Heart left ventricle (tissue), 16 donors: Measurements from ENCODE around the gene CCDC136. TPM values are rescaled to one million over a fixed set of nuclear protein-coding genes. Genes with fewer than 3 reads are reported as not detected.

Experiments used
- ATAC-seq, 4 donors: fragments of 200-7000 bp; cut with Tn5 transposase; one replicate each; pipeline ENCODE4 v1.9.1; 2020 to 2022; ENCODE audit warnings: moderate library complexity in 4 of 4, mild to moderate bottlenecking in 3 of 4, moderate number of reproducible peaks in 1 of 4
- DNase-seq, 5 donors: peaks; one replicate each; pipeline ENCODE4 v3.0.0-alpha.2; 2020
- H3K27ac ChIP-seq, 12 donors: fragments of 200-600 bp; sonication (generic) in 4 of 12; one replicate each; pipeline versions ENCODE4 v1.5.0 to v1.8.0; 2016 to 2022; ENCODE audit warnings: mild to moderate bottlenecking in 2 of 12
- H3K27me3 ChIP-seq, 9 donors: fragments of 200-600 bp; sonication (generic) in 2 of 9; one replicate each; pipeline versions ENCODE4 v1.5.1 to v1.8.0; 2016 to 2022; ENCODE audit warnings: mild to moderate bottlenecking in 3 of 9
- H3K36me3 ChIP-seq, 9 donors: fragments of 200-600 bp; sonication (generic) in 2 of 9; one replicate each; pipeline versions ENCODE4 v1.5.0 to v1.8.0; 2018 to 2022; ENCODE audit warnings: mild to moderate bottlenecking in 2 of 9
- H3K4me1 ChIP-seq, 12 donors: fragments of 200-600 bp; sonication (generic) in 4 of 12; one replicate each; pipeline versions ENCODE4 v1.5.0 to v1.8.0; 2016 to 2022; ENCODE audit warnings: mild to moderate bottlenecking in 3 of 12
- H3K4me3 ChIP-seq, 12 donors: fragments of 200-600 bp; sonication (generic) in 4 of 12; one replicate each; pipeline versions ENCODE4 v1.5.0 to v1.8.0; 2017 to 2022; ENCODE audit warnings: mild to moderate bottlenecking in 9 of 12, moderate library complexity in 4 of 12
- H3K9me3 ChIP-seq, 12 donors: fragments of 200-600 bp; sonication (generic) in 4 of 12; one replicate each; pipeline versions ENCODE4 v1.5.0 to v1.8.0; 2016 to 2022; ENCODE audit warnings: mild to moderate bottlenecking in 1 of 12
- CTCF ChIP-seq, 12 donors: fragments of 200-600 bp; sonication (generic) in 4 of 12; IDR thresholded peaks; one replicate each; pipeline versions ENCODE4 v1.5.0 to v1.8.0; 2018 to 2022; ENCODE audit warnings: antibody characterized with exemption in 12 of 12, mild to moderate bottlenecking in 5 of 12
- POLR2A ChIP-seq, 2 donors: fragments of 450-650 bp; IDR thresholded peaks; one replicate each; pipeline ENCODE4 v1.6.1; 2017; ENCODE audit warnings: antibody characterized with exemption in 2 of 2, mild to moderate bottlenecking in 2 of 2, moderate library complexity in 2 of 2
- WGBS, 4 donors: extraction: QIAGEN DNeasy Blood & Tissue Kit in 2 of 4; methylation state at CpG; one replicate each; pipeline versions ENCODE4 v1.1.5 to v1.1.7; 2013 to 2018; 5-methylcytosine and 5-hydroxymethylcytosine counted together
- intact Hi-C, 10 donors: fragments of 100-400 bp; cut with DNase I; formaldehyde crosslinking; loops; one replicate each; pipeline versions ENCODE4 v1.11.1 to v1.14.2; 2022
- polyA plus RNA-seq, 2 donors: library from polyadenylated mRNA; stranded (reverse); fragments of 200-250 nt; gene quantifications; one replicate each; pipeline ENCODE4 v1.2.3, GENCODE V29; 2013
- total RNA-seq, 9 donors: library from RNA; depleted of rRNA in 2 of 9; stranded (reverse); fragments of >200 nt in 2 of 9; fragmentation: NEBNext Ultra II Directional in 3 of 9; extraction: Animal tissue kit (Norgen Biotek cat#: 25700) in 3 of 9; gene quantifications; one replicate each; pipeline versions ENCODE4 v1.1.0 to v1.2.4, GENCODE V29; 2016 to 2023
- donor health status: ischemic (EF 13 %, LVEDD 7.1; RV severe dilation, severe dysfunction).
- donor health status: healthy with polysubstance abuse.
- donor health status: DM: no; HTN: yes; CAD: no.
- donor health status: DM: no; HTN: no; CAD: no.
- donor health status: ischemic (EF 25% LVEDD 6.9; RV normal size, moderate dysfunction).
- donor health status: ischemic (EF 25% LVEDD 5.7; RV mildly dilated, moderate dysfunction).
- donor health status: healthy.
- donor health status: DM: yes; HTN: yes; CAD: no.
- donor health status: ischemic (EF 35%, LVEDD 5.7; RV mildly dilated, moderate dysfunction).
- donor health status: nonischemic (EF 11% LVEDD 7.7; RV severe dilation, severe dysfunction).
- donor health status: DM: yes; HTN: yes; CAD: no.
- donor health status: PGD.
- donor health status: ischemic (EF 29% LVEDD 5.4; RV normal size, mild dysfunction).
- donor health status: nonischemic (EF 23%, LVEDD 6.1; RV moderate dilation, normal function).

Gene CCDC136
- total and polyA plus RNA-seq, 11 donors, result 6.4 to 22.8 (median 10.4) TPM

GRCh38 chr7:128869138-128869943 is 77.6 kb downstream of the CCDC136 start:
- Histone ChIP-seq H3K4me1 (peaks cover 0 to 22% (median 13%) of the 10 kb centered on the region in 12 donors), H3K27me3 (peaks cover 0 to 16% (median 0%) of the 10 kb centered on the region in 9 donors), H3K4me3 (peak overlapping the region; percentile 45 to 70 (median 63)), H3K27ac (peak overlapping the region in 3 of 12 donors; percentile 15 to 55 (median 38)), H3K9me3 (no peaks in the 10 kb centered on the region), H3K36me3 (peaks cover 0 to 18% (median 12%) of the 10 kb centered on the region in 9 donors)
- TF ChIP-seq POLR2A (IDR thresholded peaks at IDR 0.05) (no peak), CTCF (IDR thresholded peaks at IDR 0.05) (peak in 7 of 12 donors; percentile 9 to 46 (median 32))
- peak; percentile 12 to 75 (median 58) for ATAC-seq
- peak; percentile 55 to 83 (median 59) for DNase-seq
- intact Hi-C loops, result loop anchor here in 6 of 10 donors (5.0 to 10.0 kb wide), 6 partner anchors 37 to 207 kb away; partner anchors contain the start of genes CCDC136 (in 2 of the 6) and FLNC (in 1 of the 6)
- WGBS, 4 donors, result 0 to 1% (median 1%) methylated on average over 28 to 86 of the region's 86 CpGs

GRCh38 chr7:128869944-128870285 is 78.1 kb downstream of the CCDC136 start:
- WGBS, 4 donors, result 9 to 21% (median 14%) methylated on average over 17 to 30 of the region's 30 CpGs
- peaks cover 0 to 21% (median 13%) of the 10 kb centered on the region in 12 donors for H3K4me1 ChIP-seq
- H3K27ac ChIP-seq, result peak overlapping the region in 2 of 12 donors; percentile 38 to 55
- TF ChIP-seq POLR2A (IDR thresholded peaks at IDR 0.05) (no peak), CTCF (IDR thresholded peaks at IDR 0.05) (no peak)
- intact Hi-C loops, result loop anchor here in 7 of 10 donors (5.0 to 10.0 kb wide), 8 partner anchors 38 to 395 kb away; partner anchors contain the start of genes CCDC136 (in 3 of the 7), METTL2B (in 2 of the 7), FLNC (in 1 of the 7) and GARIN1A (in 1 of the 7)
- H3K36me3 ChIP-seq, result peaks cover 0 to 15% (median 10%) of the 10 kb centered on the region in 9 donors
- peaks cover 0 to 16% (median 0%) of the 10 kb centered on the region in 9 donors for H3K27me3 ChIP-seq
- ATAC-seq (peak in 1 of 4 donors; percentile 1), DNase-seq (no peak)
- no peaks in the 10 kb centered on the region for H3K9me3 ChIP-seq
- peak overlapping the region; percentile 45 to 70 (median 63) for H3K4me3 ChIP-seq

- DNase-seq, result no peak
- H3K4me3 ChIP-seq, result no peak overlapping the region
- H3K4me1 ChIP-seq, result peaks cover 0 to 21% (median 13%) of the 10 kb centered on the region in 12 donors
- peaks cover 0 to 4% (median 0%) of the 10 kb centered on the region in 9 donors for H3K36me3 ChIP-seq
- TF ChIP-seq CTCF (IDR thresholded peaks at IDR 0.05) (no peak), POLR2A (IDR thresholded peaks at IDR 0.05) (no peak)
- H3K27me3 ChIP-seq, result peaks cover 0 to 16% (median 0%) of the 10 kb centered on the region in 9 donors
- 97 to 99% (median 98%) methylated on average over 5 of the region's 5 CpGs for WGBS, 4 donors
- no peaks in the 10 kb centered on the region for H3K9me3 ChIP-seq
- no peak overlapping the region for H3K27ac ChIP-seq
- intact Hi-C loops, result loop anchor here in 3 of 10 donors (10.0 kb wide), 3 partner anchors 76 to 396 kb away; partner anchors contain the start of genes METTL2B (in 2 of the 3), CCDC136 (in 1 of the 3) and GARIN1A (in 1 of the 3)
- no peak for ATAC-seq
Observed at GRCh38 chr7:128871050-128871449, 79.3 kb downstream of the CCDC136 start.

Other genes starting within 250 kb of the CCDC136 start
- 1 to 10 TPM in 7 of 9 donors, under 1 TPM in 2; 0.31 to 4.0 (median 2.1) TPM for gene GARIN1A, start 119.7 kb upstream of the CCDC136 start, total RNA-seq
- 1 to 10 TPM in 1 of 2 donors, under 1 TPM in 1; 0.57 to 4.6 TPM for gene GARIN1A, start 119.7 kb upstream of the CCDC136 start, polyA plus RNA-seq
- gene CALU, start 52.6 kb upstream of the CCDC136 start, total RNA-seq, result 100 to 1,000 TPM; 172 to 689 (median 257) TPM
- gene CALU, start 52.6 kb upstream of the CCDC136 start, polyA plus RNA-seq, result 100 to 1,000 TPM in 1 of 2 donors, 10 to 100 TPM in 1; 51.4 to 634 TPM
- gene OPN1SW, start 16.2 kb upstream of the CCDC136 start, total RNA-seq, result not detected
- gene OPN1SW, start 16.2 kb upstream of the CCDC136 start, polyA plus RNA-seq, result not detected
- 1,000 to 10,000 TPM in 6 of 9 donors, 100 to 1,000 TPM in 3; 721 to 3,687 (median 1,170) TPM for gene FLNC, start 38.4 kb downstream of the CCDC136 start, total RNA-seq
- 1,000 to 10,000 TPM in 1 of 2 donors, 100 to 1,000 TPM in 1; 399 to 1,654 TPM for gene FLNC, start 38.4 kb downstream of the CCDC136 start, polyA plus RNA-seq
- 100 to 1,000 TPM in 7 of 9 donors, 10 to 100 TPM in 2; 91.6 to 165 (median 121) TPM for gene ATP6V1F, start 70.9 kb downstream of the CCDC136 start, total RNA-seq
- gene ATP6V1F, start 70.9 kb downstream of the CCDC136 start, polyA plus RNA-seq, result 100 to 1,000 TPM; 137 to 198 TPM
- gene KCP, start 118.7 kb downstream of the CCDC136 start, total RNA-seq, result 1 to 10 TPM in 1 of 9 donors, under 1 TPM in 7, not detected in 1; 0.14 to 1.3 (median 0.37) TPM
- under 1 TPM; 0.15 to 0.23 TPM for gene KCP, start 118.7 kb downstream of the CCDC136 start, polyA plus RNA-seq
- gene IRF5, start 146.0 kb downstream of the CCDC136 start, total RNA-seq, result 10 to 100 TPM in 1 of 9 donors, 1 to 10 TPM in 8; 1.2 to 15.4 (median 1.8) TPM
- gene IRF5, start 146.0 kb downstream of the CCDC136 start, polyA plus RNA-seq, result 1 to 10 TPM; 1.2 to 2.0 TPM